Measurements from ENCODE around the gene NME5.
"Not testable (repeated sequence)": the region's sequence is repeated elsewhere in the genome, so short reads cannot be mapped to it uniquely, and the experiment has no call there.

NME5 gene

GRCh38 chr5:138082033-138082432 is 57.2 kb downstream of the NME5 start:
- no peak for DNase-seq (ENCODE audit: low read depth in 2 of 2, low spot score in 1 of 2)

- no peak for DNase-seq (ENCODE audit: low read depth in 2 of 2, low spot score in 1 of 2)
Measured at GRCh38 chr5:138078006-138078643, 61.1 kb downstream of the NME5 start.

- DNase-seq (ENCODE audit: low read depth in 2 of 2, low spot score in 1 of 2) = peak in 1 of 2 donors; percentile 16
Measured at GRCh38 chr5:138077064-138077696, 62.0 kb downstream of the NME5 start.

GRCh38 chr5:138070026-138070425 is 69.2 kb downstream of the NME5 start:
- DNase-seq (ENCODE audit: low read depth in 2 of 2, low spot score in 1 of 2) = not testable (repeated sequence)

GRCh38 chr5:138068742-138069600 is 70.3 kb downstream of the NME5 start:
- DNase-seq (ENCODE audit: low read depth in 2 of 2, low spot score in 1 of 2) = peak; percentile 32 to 41

GRCh38 chr5:138067945-138068344 is 71.3 kb downstream of the NME5 start:
- DNase-seq (ENCODE audit: low read depth in 2 of 2, low spot score in 1 of 2) = no peak
